Glutamatergic neuron (in vitro differentiated cells): ENCODE results near the gene RPS6KA1. TPM values are rescaled to one million over a fixed set of nuclear protein-coding genes. Genes with fewer than 3 reads are reported as not detected.
"Not testable (repeated sequence)": the region's sequence is repeated elsewhere in the genome, so short reads cannot be mapped to it uniquely, and the experiment has no call there.

Source experiments
- DNase-seq: peaks from one replicate; pipeline ENCODE4 v3.0.0; 2022
- H3K27ac Mint-ChIP-seq: one replicate; pipeline ENCODE4 v1.8.0; 2020; ENCODE audit warnings: mild to moderate bottlenecking, mixed read lengths, inconsistent platforms; ENCODE audit not compliant: unreplicated experiment
- H3K27me3 Mint-ChIP-seq: one replicate; pipeline ENCODE4 v1.8.0; 2020; ENCODE audit warnings: mild to moderate bottlenecking, moderate library complexity, mixed read lengths, inconsistent platforms; ENCODE audit not compliant: unreplicated experiment
- H3K36me3 Mint-ChIP-seq: one replicate; pipeline ENCODE4 v1.8.0; 2020; ENCODE audit warnings: mild to moderate bottlenecking, mixed read lengths, inconsistent platforms; ENCODE audit not compliant: unreplicated experiment
- H3K4me1 Mint-ChIP-seq: one replicate; pipeline ENCODE4 v1.8.0; 2020; ENCODE audit warnings: mild to moderate bottlenecking, low read depth, mixed read lengths, inconsistent platforms; ENCODE audit not compliant: unreplicated experiment
- H3K4me3 Mint-ChIP-seq: one replicate; pipeline ENCODE4 v1.8.0; 2020; ENCODE audit warnings: mild to moderate bottlenecking, mixed read lengths, inconsistent platforms; ENCODE audit not compliant: unreplicated experiment
- H3K9me3 Mint-ChIP-seq: one replicate; pipeline ENCODE4 v1.8.0; 2020; ENCODE audit warnings: mild to moderate bottlenecking, moderate library complexity, mixed read lengths, inconsistent platforms; ENCODE audit not compliant: unreplicated experiment
- total RNA-seq: library from RNA; stranded (reverse); fragmentation: NEBNext Ultra II Directional; extraction: Animal tissue kit (Norgen Biotek cat#: 25700); gene quantifications from one replicate; pipeline ENCODE4 v1.2.1, GENCODE V29; 2021; ENCODE audit not compliant: unreplicated experiment
- TF ChIP-seq, protein P1 (sequence below): fragments of 200-600 bp; sonication (generic); IDR thresholded peaks from one replicate; pipeline ENCODE4 v1.5.0; 2021; ENCODE audit not compliant: partially characterized antibody, unreplicated experiment

RPS6KA1 gene
- total RNA-seq, 1 donor from 2014 or later: 10.8 TPM

DNA sequence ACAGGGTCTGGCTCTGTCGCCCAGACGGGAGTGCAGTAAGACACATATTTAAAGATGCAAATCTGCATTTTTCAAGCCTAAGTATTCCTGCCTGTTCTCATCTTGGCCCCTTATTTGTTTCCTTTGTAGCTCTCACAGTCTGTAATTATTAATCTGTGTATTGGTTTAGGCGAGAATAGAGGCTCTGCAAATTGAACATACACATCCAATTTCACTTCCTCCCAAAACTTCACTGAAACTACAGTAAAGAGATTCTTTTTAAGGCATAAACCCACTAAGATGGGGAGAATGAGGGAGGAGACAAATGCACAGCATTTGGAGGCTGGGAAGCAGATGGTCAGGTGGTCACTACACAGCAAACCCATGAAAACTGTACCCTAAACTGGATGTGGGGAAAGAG, 36.3 kb upstream of the RPS6KA1 start:
- Mint-ChIP-seq H3K27me3 (peaks cover 3% of the 10 kb centered on the region), H3K4me1 (peaks cover 4% of the 10 kb centered on the region), H3K36me3 (no peaks in the 10 kb centered on the region), H3K4me3 (no peak overlapping the region), H3K27ac (no peak overlapping the region), H3K9me3 (no peaks in the 10 kb centered on the region)
- TF ChIP-seq, protein P1, sequence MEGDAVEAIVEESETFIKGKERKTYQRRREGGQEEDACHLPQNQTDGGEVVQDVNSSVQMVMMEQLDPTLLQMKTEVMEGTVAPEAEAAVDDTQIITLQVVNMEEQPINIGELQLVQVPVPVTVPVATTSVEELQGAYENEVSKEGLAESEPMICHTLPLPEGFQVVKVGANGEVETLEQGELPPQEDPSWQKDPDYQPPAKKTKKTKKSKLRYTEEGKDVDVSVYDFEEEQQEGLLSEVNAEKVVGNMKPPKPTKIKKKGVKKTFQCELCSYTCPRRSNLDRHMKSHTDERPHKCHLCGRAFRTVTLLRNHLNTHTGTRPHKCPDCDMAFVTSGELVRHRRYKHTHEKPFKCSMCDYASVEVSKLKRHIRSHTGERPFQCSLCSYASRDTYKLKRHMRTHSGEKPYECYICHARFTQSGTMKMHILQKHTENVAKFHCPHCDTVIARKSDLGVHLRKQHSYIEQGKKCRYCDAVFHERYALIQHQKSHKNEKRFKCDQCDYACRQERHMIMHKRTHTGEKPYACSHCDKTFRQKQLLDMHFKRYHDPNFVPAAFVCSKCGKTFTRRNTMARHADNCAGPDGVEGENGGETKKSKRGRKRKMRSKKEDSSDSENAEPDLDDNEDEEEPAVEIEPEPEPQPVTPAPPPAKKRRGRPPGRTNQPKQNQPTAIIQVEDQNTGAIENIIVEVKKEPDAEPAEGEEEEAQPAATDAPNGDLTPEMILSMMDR: no peak
- no peak for DNase-seq

DNA sequence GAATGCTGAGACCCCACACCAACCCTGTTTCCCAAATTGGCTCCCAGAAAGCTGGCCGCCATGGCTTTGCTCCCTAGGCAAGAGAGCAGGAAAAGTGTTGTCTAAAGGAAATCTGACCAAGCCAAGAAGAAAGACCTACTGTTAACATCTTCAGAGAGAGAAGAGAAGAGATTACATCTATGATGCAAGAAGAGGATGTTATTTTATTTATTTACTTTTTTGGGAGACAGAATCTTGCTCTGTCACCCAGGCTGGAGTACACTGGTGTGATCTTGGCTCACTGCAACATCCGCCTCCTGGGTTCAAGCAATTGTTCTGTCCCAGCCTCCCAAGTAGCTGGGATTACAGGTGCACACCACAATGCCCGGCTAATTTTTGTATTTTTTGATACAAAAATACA, 35.6 kb upstream of the RPS6KA1 start:
- DNase-seq: no peak
- Mint-ChIP-seq H3K36me3 (no peaks in the 10 kb centered on the region), H3K9me3 (no peaks in the 10 kb centered on the region), H3K4me3 (peak overlapping the region; percentile 15), H3K4me1 (peaks cover 4% of the 10 kb centered on the region), H3K27ac (no peak overlapping the region), H3K27me3 (peaks cover 5% of the 10 kb centered on the region)
- TF ChIP-seq, protein P1: no peak

DNA sequence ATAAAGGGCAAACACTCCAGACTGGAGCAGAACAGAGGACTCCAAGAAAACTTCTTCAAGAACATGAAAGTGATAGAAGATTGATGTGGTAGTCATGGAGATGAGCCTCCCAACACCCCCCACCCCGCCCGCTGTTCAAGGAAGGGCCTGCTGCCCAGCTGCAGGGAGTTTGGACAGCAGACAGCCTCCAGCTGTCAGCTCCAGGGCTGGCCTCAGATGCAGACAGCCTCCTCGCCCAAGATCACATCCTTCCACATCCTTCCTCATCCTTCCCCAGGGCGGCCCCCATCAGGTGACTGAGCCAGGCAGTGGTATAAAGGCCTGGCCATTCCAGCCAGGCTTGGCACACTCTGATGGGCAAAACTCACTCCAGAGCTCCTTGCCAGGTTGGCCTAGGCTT, 32.7 kb upstream of the RPS6KA1 start:
- no peaks in the 10 kb centered on the region for H3K9me3 Mint-ChIP-seq
- TF ChIP-seq, protein P1: no peak
- peaks cover 5% of the 10 kb centered on the region for H3K27me3 Mint-ChIP-seq
- H3K27ac Mint-ChIP-seq: peak overlapping the region; percentile 48
- H3K4me1 Mint-ChIP-seq: peaks cover 4% of the 10 kb centered on the region
- H3K36me3 Mint-ChIP-seq: no peaks in the 10 kb centered on the region
- DNase-seq: no peak
- H3K4me3 Mint-ChIP-seq: peak overlapping the region; percentile 25

DNA sequence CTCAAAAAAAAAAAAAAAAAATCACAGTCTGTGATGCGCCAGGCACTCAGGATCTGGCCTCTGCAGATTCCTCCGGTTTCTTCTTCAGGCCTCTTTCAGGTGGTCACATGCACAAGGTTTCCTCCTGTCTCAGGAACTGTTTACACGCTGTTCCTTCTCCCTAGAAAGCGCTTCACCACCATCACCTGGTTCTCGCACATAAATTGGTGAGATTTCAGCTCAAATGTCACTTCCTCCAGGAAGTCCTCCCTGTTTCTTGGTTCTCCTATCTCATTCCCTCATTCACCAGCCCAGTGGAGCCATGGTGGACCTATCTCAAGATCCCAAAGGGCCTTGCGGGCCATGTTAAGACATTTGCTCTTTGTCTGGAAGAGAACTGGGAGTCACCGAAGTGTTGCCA, 30.7 kb upstream of the RPS6KA1 start:
- Mint-ChIP-seq H3K27ac (no peak overlapping the region), H3K27me3 (peaks cover 4% of the 10 kb centered on the region), H3K4me3 (no peak overlapping the region), H3K4me1 (peaks cover 4% of the 10 kb centered on the region), H3K9me3 (no peaks in the 10 kb centered on the region), H3K36me3 (no peaks in the 10 kb centered on the region)
- DNase-seq: no peak
- TF ChIP-seq, protein P1: no peak

DNA sequence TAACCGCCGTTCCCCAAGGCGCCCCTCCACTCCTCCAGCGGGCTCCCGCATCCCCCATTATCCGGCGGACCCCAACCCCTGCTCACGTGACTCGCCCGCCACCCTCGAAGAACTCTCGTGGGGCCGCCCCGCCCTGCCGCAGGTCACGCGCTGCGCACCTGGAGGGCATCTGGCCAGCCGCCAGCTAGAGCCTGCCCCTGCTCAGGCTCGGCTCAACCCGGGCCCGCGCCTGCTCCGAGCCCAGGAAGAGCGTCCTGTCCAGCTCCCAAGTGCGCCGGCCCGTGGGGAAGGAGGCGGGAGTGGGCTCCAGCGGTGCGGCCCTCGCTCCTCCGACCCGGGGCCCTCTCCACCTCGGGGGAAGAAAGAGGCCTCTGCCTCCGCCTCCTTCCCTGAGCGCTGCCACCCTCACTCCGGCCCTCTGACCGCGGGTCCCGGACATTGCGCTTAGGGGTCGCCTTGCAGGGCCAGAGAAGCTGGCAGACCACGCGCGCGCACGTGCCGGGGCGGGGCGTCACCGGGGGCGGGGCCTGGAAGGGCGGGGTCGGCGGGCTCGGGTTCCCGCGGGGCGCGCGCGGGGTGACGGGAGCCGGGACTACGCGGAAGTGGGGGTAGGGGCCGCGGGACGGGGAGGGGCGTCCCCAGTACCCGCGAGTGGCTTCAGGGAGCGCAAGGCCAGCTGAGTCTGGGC, 28.9 kb upstream of the RPS6KA1 start:
- peak; percentile 91 for DNase-seq
- Mint-ChIP-seq H3K4me3 (peak overlapping the region; percentile 83), H3K36me3 (no peaks in the 10 kb centered on the region), H3K27ac (no peak overlapping the region), H3K4me1 (peaks cover 4% of the 10 kb centered on the region), H3K9me3 (no peaks in the 10 kb centered on the region), H3K27me3 (peaks cover 2% of the 10 kb centered on the region)
- TF ChIP-seq, protein P1: peak; percentile 53

DNA sequence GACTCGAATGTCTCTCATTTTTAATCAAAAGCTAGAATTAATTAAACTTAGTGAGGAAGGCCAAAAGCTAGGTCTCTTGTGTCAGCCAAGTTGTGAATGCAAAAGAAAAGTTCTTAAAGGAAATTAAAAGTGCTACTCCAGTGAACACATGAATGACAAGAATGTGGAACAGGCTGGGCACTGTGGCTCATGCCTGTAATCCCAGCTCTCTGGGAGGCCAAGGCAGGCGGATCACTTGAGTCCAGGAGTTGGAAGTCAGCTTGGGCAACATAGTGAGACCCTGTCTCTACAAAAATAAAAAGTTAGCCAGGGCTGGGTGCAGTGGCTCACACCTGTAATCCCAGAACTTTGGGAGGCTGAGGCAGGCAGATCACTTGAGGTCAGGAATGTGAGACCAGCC, 18.9 kb upstream of the RPS6KA1 start:
- H3K4me3 Mint-ChIP-seq, H3K36me3 Mint-ChIP-seq, H3K9me3 Mint-ChIP-seq, H3K27ac Mint-ChIP-seq, H3K27me3 Mint-ChIP-seq, H3K4me1 Mint-ChIP-seq, DNase-seq: not testable (repeated sequence)

DNA sequence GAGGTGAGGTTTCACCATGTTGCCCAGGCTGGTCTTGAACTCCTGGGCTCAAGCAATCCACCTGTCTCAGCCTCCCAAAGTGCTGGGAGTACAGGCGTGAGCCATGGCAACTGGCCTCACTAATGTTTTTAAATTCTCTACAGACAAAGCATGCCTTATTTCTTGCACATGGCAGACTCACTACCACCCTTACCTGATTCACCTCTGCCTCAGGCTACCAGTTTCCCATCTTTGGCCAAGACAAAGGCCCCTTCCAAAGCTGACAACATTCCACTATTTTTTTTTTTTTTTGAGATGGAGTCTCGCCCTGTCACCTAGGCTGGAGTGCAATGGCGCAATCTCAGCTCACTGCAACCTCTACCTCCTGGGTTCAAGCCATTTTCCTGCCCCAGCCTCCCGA, 13.7 kb upstream of the RPS6KA1 start:
- not testable (repeated sequence) for H3K4me1 Mint-ChIP-seq, H3K27me3 Mint-ChIP-seq, H3K36me3 Mint-ChIP-seq, H3K27ac Mint-ChIP-seq, DNase-seq, H3K9me3 Mint-ChIP-seq, H3K4me3 Mint-ChIP-seq
